Left forelimb (tissue), 1 donor: ENCODE data around the gene ERN2.
"Not testable (repeated sequence)": the region's sequence is repeated elsewhere in the genome, so short reads cannot be mapped to it uniquely, and the experiment has no call there.

Experiments used
- DNase-seq: peaks from one replicate; pipeline ENCODE4 v3.0.0-alpha.2; 2018; ENCODE audit warnings: low spot score

ERN2 gene

GRCh38 chr16:23712976-23713375 lies at the start of gene ERN2:
TSS of gene ERN2 (minus strand) at chr16:23713222. CDS start at chr16:23713187, 35 bp downstream.
- no peak for DNase-seq

GRCh38 chr16:23757937-23758619 lies 45.1 kb upstream of the ERN2 start:
- DNase-seq: no peak

GRCh38 chr16:23757116-23757515 lies 44.1 kb upstream of the ERN2 start:
- no peak for DNase-seq

GRCh38 chr16:23755484-23755809 lies 42.4 kb upstream of the ERN2 start:
- DNase-seq: no peak

- no peak for DNase-seq
These were observed 41.8 kb upstream of the ERN2 start, which contains the start of gene CHP2 for GRCh38 chr16:23754594-23755483. TSS of gene CHP2 (plus strand) at chr16:23755026. CDS start at chr16:23755050, 24 bp downstream.

- DNase-seq: no peak
These were observed 41.0 kb upstream of the ERN2 start for GRCh38 chr16:23753908-23754593.

- DNase-seq: not testable (repeated sequence)
These were observed 38.0 kb upstream of the ERN2 start for GRCh38 chr16:23751053-23751452.

GRCh38 chr16:23748630-23749029 lies 35.6 kb upstream of the ERN2 start:
- no peak for DNase-seq

- DNase-seq: no peak
These were observed 32.2 kb upstream of the ERN2 start for GRCh38 chr16:23745263-23745662.

- no peak for DNase-seq
These were observed 29.7 kb upstream of the ERN2 start for GRCh38 chr16:23742766-23743165.

GRCh38 chr16:23741675-23742303 lies 28.8 kb upstream of the ERN2 start:
- no peak for DNase-seq

- no peak for DNase-seq
These were observed 26.5 kb upstream of the ERN2 start for GRCh38 chr16:23739516-23739915.

- not testable (repeated sequence) for DNase-seq
These were observed 24.5 kb upstream of the ERN2 start for GRCh38 chr16:23737423-23738028.

GRCh38 chr16:23734176-23734893 lies 21.3 kb upstream of the ERN2 start:
- DNase-seq: no peak

- no peak for DNase-seq
These were observed 16.7 kb upstream of the ERN2 start for GRCh38 chr16:23729503-23730424.

- no peak for DNase-seq
These were observed 15.1 kb upstream of the ERN2 start for GRCh38 chr16:23728112-23728477.

- DNase-seq: no peak
These were observed 13.7 kb upstream of the ERN2 start for GRCh38 chr16:23726710-23727109.

- DNase-seq: no peak
These were observed 11.7 kb upstream of the ERN2 start for GRCh38 chr16:23724785-23725131.

GRCh38 chr16:23724096-23724784 lies 11.2 kb upstream of the ERN2 start:
- DNase-seq: no peak
